NB4 (cell line): ENCODE data around the gene UBXN1.
"Not testable (repeated sequence)": the region's sequence is repeated elsewhere in the genome, so short reads cannot be mapped to it uniquely, and the experiment has no call there.

Experiments used
- MAX ChIP-seq: IDR thresholded peaks from 2 replicates; pipeline ENCODE4 v1.6.1; 2011; ENCODE audit warnings: low read depth, low read length
- MYC ChIP-seq: IDR thresholded peaks from 2 replicates; pipeline ENCODE4 v1.6.1; 2011; ENCODE audit warnings: low read depth, low read length

- not testable (repeated sequence) for TF ChIP-seq MAX, MYC
Observed at GRCh38 chr11:62675415-62675814, 3.5 kb downstream of the UBXN1 start.
